Fibroblast of gingiva (primary cell): ENCODE measurements around the gene PCSK4.

Experiments used
- DNase-seq: peaks from one replicate; pipeline ENCODE4 v3.0.0-alpha.2; 2011; ENCODE audit warnings: low read depth

Gene PCSK4

DNA sequence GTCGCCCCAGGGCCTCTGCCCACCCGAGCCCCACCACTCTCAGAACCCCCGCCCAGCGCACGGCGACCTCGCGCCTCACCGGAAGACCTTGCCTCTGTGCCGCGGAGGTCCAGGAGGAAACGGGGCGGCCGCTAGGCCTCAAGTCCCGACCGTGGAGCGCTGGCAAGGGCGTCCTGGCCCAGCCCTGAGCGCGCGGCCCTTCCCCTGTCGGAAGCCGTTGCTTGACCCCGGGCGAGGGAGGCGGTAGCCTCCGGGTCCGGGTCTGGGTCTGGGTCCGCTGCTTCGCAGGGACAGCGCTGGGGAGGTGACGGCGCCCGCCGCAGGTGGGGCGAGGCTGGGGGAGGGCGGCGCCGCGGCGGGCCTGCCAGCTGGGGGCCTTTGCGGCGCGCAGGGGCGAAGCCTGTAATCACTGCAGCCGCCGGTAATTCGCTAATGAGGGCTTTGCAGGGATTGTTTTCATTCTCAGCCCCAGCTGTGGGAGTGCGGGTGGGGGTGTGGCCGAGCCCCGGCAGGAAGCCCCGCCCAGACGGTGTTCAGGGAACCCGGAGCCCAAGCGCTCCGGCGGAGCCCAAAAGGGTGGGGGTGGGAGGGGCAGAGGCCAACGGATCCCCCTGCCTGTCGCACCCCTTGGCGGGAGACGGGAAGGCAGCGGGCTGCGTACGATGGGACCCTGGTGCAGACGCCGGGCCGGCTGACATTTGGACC lies 19.7 kb downstream of the PCSK4 start:
- no peak for DNase-seq

DNA sequence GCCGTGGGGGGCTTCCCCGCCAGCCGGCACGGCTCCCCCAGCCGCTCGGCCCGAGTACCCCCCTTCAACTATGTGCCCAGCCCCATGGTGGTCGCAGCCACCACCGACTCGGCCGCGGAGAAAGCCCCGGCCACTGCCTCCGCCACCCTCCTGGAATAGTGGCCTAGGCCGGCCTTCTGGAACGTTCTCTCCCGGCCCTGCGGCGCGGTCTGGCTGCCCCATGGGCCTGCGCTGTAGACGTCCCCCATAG lies 20.2 kb downstream of the PCSK4 start:
- no peak for DNase-seq

DNA sequence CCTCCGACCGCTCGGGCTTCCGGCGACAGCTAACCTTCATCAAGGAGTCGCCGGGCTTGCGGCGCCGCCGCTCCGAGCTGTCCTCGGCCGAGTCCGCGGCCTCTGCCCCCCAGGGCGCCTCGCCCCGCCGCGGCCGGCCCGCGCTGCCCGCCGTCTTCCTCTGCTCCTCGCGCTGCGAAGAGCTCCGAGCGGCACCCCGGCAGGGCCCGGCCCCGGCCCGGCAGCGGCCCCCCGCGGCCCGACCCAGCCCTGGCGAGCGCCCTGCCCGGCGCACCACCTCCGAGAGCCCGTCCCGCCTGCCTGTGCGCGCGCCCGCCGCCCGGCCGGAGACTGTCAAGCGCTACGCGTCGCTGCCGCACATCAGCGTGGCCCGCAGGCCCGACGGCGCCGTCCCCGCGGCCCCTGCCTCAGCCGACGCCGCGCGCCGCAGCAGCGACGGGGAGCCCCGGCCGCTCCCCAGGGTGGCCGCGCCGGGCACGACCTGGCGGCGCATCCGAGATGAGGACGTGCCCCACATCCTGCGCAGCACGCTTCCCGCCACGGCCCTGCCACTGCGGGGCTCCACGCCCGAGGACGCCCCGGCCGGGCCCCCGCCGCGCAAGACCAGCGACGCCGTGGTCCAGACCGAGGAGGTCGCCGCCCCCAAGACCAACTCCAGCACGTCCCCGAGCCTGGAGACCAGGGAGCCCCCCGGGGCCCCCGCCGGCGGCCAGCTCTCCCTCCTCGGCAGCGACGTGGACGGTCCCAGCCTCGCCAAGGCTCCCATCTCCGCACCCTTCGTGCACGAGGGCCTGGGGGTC lies 20.7 kb downstream of the PCSK4 start:
- no peak for DNase-seq

DNA sequence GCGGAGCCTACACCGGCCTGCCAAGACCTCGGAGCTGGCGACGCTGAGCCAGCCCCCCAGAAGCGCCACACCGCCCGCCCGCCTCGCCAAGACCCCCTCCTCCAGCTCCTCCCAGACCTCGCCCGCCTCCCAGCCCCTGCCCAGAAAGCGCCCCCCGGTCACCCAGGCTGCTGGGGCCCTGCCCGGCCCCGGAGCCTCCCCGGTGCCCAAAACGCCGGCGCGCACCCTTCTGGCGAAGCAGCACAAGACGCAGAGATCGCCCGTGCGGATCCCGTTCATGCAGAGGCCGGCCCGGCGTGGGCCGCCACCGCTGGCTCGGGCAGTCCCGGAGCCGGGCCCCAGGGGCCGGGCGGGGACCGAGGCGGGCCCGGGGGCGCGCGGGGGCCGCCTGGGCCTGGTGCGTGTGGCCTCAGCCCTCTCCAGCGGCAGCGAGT lies 21.3 kb downstream of the PCSK4 start:
- peak; percentile 23 for DNase-seq

DNA sequence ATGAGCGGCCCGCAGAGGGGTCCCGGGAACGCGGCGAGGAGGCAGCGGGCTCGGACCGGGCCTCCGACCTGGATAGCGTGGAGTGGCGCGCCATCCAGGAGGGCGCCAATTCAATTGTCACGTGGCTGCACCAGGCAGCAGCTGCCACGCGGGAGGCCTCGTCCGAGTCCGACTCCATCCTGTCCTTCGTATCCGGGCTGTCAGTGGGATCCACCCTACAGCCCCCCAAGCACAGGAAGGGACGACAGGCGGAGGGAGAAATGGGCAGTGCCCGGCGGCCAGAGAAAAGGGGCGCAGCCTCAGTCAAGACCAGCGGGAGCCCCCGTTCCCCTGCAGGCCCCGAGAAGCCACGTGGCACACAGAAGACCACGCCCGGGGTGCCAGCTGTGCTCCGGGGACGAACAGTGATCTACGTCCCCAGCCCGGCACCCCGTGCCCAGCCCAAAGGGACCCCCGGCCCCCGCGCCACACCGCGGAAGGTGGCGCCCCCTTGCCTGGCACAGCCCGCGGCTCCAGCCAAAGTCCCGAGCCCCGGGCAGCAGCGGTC lies 21.8 kb downstream of the PCSK4 start:
- no peak for DNase-seq

DNA sequence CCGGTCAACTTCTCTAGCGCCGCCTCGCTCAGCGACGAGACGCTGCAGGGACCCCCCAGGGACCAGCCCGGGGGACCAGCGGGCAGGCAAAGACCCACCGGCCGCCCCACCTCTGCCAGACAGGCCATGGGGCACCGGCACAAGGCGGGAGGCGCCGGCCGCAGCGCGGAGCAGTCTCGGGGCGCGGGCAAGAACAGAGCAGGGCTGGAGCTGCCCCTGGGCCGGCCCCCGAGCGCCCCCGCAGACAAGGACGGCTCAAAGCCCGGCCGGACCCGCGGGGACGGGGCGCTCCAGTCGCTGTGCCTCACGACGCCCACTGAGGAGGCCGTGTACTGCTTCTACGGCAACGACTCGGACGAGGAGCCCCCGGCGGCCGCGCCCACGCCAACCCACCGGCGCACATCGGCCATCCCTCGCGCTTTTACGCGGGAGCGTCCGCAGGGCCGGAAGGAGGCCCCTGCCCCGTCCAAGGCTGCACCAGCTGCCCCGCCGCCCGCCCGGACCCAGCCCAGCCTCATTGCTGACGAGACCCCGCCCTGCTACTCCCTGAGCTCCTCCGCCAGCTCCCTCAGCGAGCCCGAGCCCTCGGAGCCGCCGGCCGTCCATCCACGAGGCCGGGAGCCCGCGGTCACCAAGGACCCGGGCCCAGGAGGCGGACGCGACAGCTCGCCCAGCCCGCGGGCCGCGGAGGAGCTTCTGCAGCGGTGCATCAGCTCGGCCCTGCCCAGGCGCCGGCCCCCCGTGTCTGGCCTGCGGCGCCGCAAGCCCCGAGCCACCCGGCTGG lies 22.5 kb downstream of the PCSK4 start:
- DNase-seq = no peak

DNA sequence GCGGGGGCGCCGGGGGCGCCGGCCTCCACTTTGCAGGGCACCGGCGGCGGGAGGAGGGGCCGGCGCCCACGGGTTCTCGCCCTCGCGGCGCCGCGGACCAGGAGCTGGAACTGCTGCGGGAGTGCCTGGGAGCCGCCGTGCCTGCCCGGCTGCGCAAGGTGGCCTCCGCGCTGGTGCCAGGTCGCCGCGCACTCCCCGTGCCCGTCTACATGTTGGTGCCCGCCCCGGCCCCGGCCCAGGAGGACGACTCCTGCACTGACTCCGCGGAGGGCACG lies 23.0 kb downstream of the PCSK4 start:
- DNase-seq = no peak

DNA sequence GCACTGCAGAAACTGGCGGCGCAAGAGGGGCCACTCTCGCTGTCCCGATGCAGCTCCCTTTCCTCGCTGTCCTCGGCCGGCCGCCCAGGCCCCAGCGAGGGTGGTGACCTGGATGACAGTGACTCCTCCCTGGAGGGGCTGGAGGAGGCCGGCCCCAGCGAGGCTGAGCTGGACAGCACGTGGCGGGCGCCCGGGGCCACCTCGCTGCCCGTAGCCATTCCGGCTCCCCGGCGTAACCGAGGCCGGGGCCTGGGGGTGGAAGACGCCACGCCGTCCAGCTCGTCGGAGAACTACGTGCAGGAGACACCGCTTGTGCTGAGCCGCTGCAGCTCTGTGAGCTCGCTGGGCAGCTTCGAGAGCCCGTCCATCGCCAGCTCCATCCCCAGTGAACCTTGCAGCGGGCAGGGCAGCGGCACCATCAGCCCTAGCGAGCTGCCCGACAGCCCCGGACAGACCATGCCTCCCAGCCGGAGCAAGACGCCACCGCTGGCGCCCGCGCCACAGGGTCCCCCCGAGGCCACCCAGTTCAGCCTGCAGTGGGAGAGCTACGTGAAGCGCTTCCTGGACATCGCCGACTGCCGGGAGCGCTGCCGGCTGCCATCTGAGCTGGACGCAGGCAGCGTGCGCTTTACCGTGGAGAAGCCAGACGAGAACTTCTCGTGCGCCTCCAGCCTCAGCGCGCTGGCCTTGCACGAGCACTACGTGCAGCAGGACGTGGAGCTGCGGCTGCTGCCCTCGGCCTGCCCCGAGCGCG lies 23.5 kb downstream of the PCSK4 start:
- DNase-seq = no peak

DNA sequence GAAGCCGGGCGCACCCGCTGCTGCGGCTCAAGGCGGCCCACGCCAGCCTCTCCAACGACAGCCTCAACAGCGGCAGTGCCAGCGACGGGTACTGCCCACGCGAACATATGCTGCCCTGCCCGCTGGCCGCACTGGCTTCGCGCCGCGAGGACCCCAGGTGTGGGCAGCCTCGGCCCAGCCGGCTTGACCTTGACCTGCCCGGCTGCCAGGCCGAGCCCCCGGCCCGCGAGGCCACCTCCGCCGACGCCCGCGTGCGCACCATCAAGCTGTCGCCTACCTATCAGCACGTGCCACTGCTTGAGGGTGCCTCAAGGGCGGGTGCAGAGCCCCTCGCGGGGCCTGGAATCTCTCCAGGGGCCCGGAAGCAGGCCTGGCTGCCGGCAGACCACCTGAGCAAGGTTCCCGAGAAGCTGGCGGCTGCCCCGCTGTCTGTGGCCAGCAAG lies 24.1 kb downstream of the PCSK4 start:
- DNase-seq = no peak

DNA sequence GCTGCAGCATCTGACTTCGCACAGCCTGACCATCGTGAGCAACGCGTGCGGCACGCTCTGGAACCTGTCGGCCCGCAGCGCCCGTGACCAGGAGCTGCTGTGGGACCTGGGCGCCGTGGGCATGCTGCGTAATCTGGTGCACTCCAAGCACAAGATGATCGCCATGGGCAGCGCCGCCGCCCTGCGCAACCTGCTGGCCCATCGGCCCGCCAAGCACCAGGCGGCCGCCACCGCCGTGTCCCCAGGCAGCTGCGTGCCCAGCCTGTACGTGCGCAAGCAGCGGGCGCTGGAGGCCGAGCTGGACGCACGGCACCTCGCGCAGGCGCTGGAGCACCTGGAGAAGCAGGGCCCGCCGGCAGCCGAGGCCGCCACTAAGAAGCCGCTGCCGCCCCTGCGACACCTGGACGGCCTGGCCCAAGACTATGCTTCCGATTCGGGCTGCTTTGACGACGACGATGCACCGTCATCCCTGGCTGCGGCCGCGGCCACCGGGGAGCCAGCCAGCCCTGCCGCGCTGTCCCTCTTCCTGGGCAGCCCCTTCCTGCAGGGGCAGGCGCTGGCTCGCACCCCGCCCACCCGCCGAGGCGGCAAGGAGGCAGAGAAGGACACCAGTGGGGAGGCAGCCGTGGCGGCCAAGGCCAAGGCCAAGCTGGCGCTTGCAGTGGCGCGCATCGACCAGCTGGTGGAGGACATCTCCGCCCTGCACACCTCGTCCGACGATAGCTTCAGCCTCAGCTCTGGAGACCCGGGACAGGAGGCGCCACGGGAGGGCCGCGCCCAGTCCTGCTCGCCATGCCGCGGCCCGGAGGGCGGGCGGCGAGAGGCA lies 24.7 kb downstream of the PCSK4 start:
- peak; percentile 45 for DNase-seq

DNA sequence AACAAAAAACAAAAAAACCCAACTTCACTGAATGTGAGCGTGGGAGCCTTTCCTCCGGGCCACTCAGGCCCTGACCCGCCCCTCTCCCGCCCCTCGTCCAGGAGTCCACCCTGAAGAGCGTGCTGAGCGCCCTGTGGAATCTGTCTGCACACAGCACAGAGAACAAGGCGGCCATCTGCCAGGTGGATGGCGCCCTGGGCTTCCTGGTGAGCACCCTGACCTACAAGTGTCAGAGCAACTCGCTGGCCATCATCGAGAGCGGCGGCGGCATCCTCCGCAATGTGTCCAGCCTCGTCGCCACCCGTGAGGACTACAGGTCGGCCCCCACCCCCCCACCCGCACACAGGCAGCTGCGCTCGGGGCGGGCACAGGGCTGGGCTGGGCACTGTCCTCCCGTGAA lies 28.3 kb downstream of the PCSK4 start:
- DNase-seq = no peak

DNA sequence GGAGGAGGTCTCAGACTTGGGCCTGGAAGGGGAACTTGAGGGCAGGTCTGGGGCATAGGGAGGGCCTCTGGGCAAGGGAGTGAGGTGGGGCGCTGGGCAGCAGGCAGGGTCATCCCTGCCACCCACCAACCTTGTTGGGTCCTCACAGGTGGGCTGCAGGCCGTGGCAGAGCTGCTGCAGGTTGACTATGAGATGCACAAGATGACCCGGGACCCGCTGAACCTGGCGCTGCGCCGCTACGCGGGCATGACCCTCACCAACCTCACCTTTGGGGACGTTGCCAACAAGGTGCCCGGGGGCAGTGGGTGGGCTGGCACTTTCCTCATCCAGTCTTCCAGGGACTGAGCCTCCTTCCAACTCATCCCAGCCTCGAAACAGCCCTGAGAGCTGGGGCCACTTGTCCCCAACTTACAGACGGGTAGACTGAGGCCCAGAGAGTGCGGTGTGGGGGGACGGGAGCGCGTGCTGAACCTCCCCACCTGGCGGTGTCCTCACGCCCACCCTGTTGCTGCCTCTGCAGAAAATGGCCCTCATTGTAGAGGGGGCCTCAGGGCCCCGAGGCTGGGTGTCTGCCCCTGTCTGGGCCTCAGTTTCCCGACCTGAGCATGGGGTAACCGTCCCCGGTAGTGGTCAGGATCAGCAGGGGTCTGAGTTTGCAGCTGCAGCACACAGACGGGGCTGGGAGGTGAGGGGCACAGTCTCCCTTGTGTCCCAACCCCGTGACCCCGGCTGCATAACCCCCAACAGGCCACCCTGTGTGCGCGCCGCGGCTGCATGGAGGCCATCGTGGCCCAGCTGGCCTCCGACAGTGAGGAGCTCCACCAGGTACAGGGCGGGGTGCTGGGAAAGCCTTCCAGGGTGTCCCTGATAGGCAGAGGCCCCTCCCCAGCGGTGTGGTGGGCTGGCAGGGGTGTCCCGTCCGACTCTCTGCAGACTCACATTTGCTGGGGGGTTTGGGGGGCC lies 29.8 kb downstream of the PCSK4 start:
- DNase-seq = no peak

DNA sequence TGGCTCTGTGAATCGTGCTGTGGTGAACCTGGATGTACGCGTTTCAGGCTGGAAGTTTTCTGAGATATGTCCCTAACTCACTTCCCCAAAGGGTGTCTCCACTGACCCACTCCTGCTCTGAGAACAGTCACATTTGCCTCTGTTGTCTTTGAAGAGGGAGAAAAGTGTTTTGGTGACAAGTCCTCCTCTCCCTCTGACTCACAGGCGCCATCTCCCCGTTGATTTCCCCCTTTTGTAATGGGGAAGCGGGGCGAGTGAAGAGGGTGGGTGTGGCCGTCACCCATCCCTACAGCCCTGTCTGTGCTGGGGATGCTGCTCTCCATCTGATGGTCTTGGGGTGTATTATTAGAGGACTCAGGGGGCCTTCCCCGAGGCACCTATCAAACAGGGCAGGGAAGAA lies 30.7 kb downstream of the PCSK4 start:
- DNase-seq = no peak

DNA sequence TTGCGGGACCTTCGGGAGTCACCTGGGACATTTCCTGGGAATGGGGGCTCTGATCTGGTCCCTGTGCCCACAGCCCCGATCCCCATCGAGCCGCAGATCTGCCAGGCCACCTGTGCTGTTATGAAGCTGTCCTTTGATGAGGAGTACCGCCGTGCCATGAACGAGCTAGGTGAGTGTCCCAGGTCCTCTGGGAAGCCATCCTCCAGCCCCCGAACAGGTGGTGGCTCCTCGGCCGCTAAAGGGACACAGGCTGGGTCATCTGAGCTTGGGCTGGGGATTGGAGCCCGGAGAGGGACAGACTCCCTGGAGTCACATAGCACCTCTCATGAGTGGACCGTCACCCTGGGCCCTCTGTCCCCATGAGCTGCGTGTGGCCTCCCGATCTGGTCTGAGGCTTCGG lies 32.3 kb downstream of the PCSK4 start:
- DNase-seq = no peak

DNA sequence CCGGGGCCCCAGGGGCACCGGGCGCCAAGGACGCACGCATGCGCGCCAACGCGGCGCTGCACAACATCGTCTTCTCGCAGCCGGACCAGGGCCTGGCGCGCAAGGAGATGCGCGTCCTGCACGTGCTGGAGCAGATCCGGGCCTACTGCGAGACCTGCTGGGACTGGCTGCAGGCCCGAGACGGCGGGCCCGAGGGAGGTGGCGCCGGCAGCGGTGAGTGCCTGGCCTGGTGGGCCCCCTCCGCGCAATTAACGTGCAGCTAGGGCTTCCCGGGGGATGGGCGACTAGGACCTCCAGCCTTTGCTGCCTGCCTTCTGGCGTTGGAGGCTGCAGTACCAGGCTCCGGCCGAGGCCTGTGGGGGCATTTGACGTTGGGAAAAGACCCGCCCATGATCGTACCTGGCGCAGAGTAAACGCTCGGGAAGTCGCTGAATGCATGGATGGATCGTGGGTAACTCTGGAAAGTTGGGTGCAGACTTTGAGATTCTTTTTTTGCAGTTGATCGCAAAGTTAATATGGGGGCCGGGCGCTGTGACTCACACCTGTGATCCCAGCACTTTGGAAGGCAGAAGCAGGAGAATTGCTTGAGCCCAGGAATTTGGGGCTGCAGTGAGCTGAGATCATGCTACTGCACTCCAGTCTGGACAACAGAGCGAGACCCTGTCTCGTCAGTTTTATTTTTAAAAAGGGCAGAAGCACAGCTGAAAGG lies 33.0 kb downstream of the PCSK4 start:
- no peak for DNase-seq

DNA sequence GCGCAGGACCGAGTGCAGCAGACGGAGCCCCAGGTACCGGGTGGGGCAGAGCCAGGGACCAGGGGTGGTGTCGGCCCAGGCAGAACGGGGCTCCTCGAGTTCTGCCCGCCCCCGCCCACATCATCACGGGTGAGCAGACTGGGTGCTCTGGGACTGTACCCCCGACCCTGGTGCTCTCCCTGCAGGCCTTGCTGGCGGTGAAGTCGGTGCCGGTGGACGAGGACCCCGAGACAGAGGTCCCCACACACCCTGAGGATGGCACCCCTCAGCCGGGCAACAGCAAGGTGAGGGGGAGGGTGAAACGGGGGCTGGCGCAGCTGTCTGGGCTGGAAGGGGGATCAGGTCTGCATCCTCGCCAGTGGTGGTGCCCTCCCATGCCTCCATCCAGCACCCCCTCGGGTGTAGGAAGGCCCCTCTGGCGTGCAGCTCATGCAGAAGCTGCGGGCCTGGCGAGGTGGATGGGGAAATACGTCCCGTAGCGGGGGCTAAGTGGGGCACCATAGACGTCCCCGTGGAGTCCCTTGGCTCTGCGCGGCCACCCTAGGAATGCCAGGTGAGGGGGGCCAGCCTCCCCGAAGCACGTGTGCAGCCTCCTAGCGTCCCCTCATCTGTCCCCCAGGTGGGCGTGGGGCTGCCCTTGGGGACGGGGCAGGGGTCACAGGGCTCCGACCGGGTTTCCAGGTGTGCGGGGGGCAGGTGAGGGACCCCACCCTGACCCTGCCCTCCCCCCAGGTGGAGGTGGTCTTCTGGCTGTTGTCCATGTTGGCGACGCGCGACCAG lies 33.8 kb downstream of the PCSK4 start:
- no peak for DNase-seq

DNA sequence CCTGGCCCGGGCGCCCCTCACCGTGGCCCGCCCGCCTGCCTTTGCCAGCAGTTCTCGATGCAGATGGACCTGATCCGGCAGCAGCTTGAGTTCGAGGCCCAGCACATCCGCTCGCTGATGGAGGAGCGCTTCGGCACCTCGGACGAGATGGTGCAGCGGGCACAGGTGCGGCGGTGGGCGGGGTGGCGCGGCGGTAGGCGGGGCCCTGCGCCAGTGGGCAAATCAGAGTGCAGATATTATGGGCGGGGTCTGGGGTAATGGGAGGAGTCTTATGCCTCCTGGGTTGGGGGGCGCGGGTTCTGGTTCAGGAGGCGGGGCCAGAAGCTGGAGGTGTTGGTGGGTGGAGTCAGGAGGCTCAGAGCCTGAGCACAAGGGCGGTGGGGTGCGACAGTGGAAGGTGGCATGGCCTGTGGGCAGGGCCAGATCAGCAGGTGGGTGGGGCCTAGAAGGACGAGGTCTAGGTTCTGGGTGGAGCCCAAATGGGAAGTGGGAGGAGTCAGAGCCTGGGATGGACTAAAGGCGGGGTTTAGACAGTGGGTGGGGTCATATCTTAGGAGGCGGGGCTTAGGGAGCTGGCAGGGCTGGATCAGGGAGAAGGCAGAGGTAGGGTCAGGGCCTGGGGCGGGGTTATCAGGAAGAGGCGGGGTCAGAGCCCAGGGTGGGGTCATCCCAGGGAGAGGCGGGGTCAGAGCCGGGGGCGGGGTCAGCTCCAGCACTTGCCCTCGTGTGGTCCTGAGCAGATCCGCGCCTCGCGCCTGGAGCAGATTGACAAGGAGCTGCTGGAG lies 34.6 kb downstream of the PCSK4 start:
- DNase-seq = no peak

DNA sequence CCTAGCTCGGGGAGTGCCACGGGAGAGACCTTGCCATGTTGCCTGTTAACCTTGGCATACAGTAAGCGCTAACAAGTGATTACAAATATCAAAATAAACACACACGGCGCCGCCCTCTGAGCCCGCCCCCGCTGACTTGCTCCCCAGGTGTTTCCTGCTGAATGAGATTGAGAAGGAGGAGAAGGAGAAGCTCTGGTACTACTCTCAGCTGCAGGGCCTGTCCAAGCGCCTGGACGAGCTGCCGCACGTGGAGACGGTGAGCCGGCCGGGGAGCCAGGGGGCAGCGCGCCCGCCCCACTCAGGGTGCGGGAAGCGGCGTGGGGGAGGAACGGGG lies 35.2 kb downstream of the PCSK4 start:
- DNase-seq = no peak
